VCaP (cell line): ENCODE results near the gene CCDC127.

Experiments used
- H3K27ac ChIP-seq: fragments of 450-650 bp; 2 replicates; pipeline ENCODE4 v1.5.1; 2017
- CTCF ChIP-seq: fragments of 450-650 bp; conservative IDR thresholded peaks from 2 replicates; pipeline ENCODE4 v1.5.1; 2017; ENCODE audit warnings: mild to moderate bottlenecking, moderate library complexity

CCDC127 gene

DNA sequence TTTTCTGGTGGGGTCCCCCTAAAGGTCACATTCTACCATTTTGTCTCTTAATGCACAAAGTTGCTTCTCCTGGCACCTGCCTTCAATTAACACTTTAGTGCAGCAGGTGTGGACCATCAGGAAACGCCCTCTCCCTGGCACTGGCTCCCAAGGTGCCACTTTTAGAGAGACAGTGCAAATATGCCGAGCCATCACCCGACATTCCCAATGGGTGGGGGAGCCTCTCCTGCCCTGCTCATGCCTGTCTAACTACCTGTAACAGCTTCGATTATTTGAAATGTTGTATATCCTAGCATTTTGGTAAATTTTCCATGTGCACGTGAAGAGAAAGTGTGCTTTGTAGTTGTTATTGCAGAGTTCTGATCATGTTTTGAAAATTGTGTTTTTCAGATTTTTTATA is 39.8 kb downstream of the CCDC127 start:
- no peak overlapping the region for H3K27ac ChIP-seq

DNA sequence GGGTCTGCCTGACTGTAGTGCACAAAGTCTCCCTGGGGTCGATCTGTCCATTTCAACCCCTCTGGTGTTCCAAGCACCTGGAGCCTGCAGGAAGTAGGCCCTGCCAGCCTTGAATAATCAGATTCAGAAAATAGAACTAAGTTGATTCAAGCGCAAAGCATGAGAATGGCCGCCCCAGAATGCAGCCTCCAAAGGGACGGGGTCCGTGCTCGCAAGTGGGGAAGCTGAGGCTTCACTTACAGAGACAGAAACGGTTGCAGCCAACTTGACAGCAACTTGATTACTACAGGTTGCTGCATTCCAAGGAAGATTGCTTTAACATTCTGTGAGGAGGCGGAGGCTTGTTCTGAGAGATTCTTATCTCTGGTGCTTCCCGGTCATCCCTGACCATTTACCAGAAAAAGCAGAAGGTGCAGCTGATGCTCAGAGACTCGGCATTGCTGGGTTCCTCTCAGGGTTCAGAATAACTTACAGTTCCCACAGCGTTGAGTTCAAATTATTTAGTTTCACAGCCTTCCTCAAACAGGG is 41.6 kb downstream of the CCDC127 start:
- no peak for TF ChIP-seq CTCF
- peak overlapping the region; percentile 45 for H3K27ac ChIP-seq

More for the DNA sequence above, 39.8 kb downstream of the CCDC127 start:
- TF ChIP-seq CTCF, result no peak

- no peak overlapping the region for H3K27ac ChIP-seq
Measured at GRCh38 chr5:174876-175465, 43.0 kb downstream of the CCDC127 start.

DNA sequence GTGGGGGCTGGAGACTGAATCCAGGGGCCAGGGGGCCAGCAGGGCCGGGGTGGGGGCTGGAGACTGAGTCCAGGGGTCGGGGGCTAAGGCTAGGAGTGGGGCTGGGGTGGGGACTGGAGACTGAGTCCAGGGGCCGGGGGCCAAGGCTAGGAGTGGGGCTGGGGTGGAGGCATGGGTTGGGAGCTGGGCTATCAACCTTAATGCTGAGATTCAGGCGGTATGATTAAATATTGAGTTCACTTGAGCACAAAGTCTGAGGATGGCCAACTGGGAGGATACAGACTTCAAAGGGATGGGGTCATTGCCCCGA is 43.7 kb downstream of the CCDC127 start:
- H3K27ac ChIP-seq, result no peak overlapping the region
- TF ChIP-seq CTCF, result no peak

More at GRCh38 chr5:174876-175465, 43.0 kb downstream of the CCDC127 start:
- TF ChIP-seq CTCF, result no peak

DNA sequence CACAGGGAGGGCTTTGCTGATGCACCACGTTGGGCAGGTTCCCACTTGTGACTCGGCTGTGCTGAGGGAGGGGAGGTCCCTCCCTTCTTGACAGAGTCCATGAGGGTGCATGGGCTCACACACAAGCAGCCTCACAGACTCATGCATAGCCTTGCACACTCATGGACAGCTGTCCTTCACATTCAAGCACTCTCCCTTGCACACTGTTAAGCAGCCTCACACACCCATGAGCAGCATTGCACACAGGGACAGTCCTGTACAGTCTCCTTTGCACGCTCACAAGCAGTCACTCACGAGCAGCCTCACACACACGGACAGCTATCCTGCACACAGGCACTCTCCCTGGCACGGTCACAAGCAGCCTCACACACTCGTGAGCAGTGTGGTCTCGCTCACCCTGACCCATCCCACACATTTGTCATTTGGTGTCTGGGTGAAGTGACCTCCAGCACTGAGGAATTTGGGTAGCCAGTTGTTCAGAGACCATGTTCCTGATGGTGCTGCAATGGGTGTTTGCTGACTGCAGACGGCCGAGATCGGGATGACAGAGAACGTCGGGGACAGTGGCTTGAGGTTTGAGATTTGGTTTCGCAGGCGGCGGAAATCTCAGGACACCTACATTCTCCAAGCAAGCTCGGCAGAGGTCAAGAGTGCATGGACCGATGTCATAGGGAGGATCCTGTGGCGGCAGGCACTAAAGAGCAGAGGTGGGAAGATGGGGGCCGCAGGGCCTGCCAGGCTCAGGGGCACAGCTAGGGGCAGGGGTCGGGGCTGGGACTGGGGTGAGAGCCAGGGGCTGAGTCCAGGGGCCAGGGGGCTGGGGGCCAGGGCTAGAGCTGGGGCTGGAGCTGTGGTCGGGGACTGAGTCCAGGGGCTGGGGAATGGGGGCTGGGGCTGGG is 44.3 kb downstream of the CCDC127 start:
- no peak for TF ChIP-seq CTCF
- no peak overlapping the region for H3K27ac ChIP-seq

- H3K27ac ChIP-seq, result no peak overlapping the region
- TF ChIP-seq CTCF, result no peak
Measured at GRCh38 chr5:172841-173251, 45.1 kb downstream of the CCDC127 start.

DNA sequence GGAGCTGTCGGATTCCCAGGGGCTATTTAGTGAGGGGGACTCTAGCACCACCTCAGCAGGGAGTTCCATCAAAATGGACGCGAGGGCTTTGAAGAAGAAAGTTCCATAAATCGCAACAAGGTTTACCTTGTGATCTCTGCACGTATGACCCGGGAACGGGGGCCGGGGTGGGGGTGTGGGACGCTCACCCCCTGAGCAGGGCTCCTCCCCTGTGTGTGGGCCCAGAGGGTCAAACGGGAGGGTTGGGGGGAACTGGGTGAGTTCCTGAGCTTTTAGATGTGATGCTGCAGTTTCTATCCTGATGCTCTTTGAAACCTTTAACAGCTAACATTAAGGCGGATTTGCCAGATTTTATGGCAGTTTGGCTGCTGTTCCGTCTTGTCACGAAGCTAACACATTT is 45.5 kb downstream of the CCDC127 start:
- H3K27ac ChIP-seq, result no peak overlapping the region
- no peak for TF ChIP-seq CTCF
